ENCODE measurements around the gene HDAC4. TPM values are rescaled to one million over a fixed set of nuclear protein-coding genes. Genes with fewer than 3 reads are reported as not detected.
A peak's percentile ranks its signal among the peaks of the same experiment; 100 is the strongest.
"Not testable (repeated sequence)": the region's sequence is repeated elsewhere in the genome, so short reads cannot be mapped to it uniquely, and the experiment has no call there.

HDAC4 gene
- total RNA-seq, 8 experiments from 2014 or later: 12.2 to 55.7 (median 18.1) TPM

DNA sequence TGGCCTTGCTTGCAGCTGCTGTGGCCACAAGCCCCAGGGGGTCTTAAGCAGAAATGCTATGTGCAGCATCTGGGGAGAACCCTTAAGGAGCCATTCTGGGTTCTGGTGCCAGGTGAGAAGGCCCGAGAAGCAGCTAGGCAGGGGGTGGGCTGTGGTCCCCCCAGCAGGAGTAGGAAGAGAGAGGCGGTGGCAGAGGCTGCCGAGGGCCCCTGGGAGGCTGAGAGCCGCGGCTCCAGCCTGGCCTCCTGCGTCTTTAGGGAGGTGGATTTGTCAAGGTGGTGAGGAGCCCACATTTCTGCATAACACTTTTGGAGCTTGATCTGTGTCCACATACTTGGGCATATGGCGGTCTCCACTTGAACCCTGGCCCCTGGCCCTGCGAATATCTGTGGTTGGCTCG, 356.5 kb downstream of the HDAC4 start:
- Histone ChIP-seq H3K4me1 (replicated peaks in 1 of 2) (peaks cover 0 to 25% of the 10 kb centered on the region in 2 donors), H3K27ac (no peak overlapping the region), H3K4me3 (no peak overlapping the region)
- in situ Hi-C loops (cut with MboI; ENCODE audit: low pct_unique_long_range_greater_than_20kb in 2 of 9, low sequenced_read_pairs in 9 of 9, unreplicated experiment in 9 of 9): no loop called here
- WGBS, 10 experiments: 80 to 100% methylated on average over 1 to 3 of the region's 9 CpGs; no CpG with 5 or more reads in 8 of the 10 experiments
- no peak for ATAC-seq (replicated peaks in 6 of 8)

DNA sequence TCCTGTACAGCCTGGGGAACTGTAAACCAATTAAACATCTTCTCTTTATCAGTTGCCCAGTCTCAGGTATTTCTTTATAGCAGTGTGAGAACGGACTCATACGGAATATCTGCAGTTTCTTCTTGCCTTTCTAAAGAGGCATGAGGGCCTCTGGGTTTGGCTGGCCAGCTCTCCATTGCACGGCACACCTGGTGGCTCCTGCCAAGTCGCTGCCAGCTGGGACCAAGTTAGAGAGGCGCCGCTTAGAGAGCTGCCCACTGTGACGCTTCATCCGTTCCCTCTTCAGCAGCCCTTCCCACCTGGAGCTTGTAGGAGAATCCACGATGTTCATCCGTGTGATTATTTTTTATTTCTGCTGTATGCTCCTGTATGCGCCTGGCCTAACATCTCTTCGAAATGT, 357.5 kb downstream of the HDAC4 start:
- WGBS, 10 experiments: 60 to 100% (median 87%) methylated on average over 1 to 10 of the region's 12 CpGs; no CpG with 5 or more reads in 2 of the 10 experiments
- Histone ChIP-seq H3K27ac (no peak overlapping the region), H3K4me3 (no peak overlapping the region), H3K4me1 (replicated peaks in 1 of 2) (peaks cover 0 to 20% of the 10 kb centered on the region in 2 donors)
- in situ Hi-C loops (cut with MboI; ENCODE audit: low pct_unique_long_range_greater_than_20kb in 2 of 9, low sequenced_read_pairs in 9 of 9, unreplicated experiment in 9 of 9): no loop called here
- ATAC-seq (replicated peaks in 6 of 8): no peak

DNA sequence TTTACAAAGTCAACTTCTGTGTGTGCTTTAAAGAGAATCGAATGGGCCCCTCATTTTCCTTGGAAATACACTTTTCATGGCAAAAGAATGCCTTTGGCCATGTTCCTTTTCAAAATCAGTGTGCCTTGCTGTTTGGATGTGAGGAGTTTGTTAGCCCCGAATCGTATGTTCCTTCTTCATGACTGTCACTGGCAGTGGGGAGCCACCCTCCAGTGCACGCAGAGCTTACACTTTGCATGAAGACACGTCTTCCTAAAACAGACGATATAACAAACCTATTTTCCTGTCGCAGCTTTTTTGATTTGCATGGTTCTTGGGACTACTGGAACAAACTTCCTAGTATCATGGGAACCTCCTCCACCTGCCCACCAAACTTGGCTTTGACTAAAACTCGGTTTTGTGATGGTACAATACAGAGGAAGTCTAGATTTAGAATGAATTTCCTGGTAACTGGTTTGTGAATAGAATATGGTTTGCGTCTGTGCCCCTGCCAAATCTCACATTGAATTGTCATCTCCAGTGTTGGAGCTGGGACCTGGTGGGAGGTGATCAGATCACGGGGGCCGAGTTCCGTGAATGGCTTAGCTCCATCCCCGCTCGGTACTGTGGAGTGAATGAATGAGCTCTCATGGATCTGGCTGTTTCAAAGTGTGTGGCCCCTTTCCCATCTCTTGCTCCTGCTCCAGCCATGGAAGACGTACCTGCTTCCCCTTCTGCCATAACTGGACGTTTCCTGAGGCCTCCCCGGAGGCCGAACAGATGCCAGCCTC, 358.1 kb downstream of the HDAC4 start:
- peaks cover 0 to 18% of the 10 kb centered on the region in 2 donors for H3K4me1 ChIP-seq (replicated peaks in 1 of 2)
- no peak overlapping the region for H3K27ac ChIP-seq
- no peak overlapping the region for H3K4me3 ChIP-seq
- ATAC-seq (replicated peaks in 6 of 8): no peak
- WGBS, 10 experiments: 0 to 95% (median 84%) methylated on average over 1 to 12 of the region's 18 CpGs; no CpG with 5 or more reads in 1 of the 10 experiments
- in situ Hi-C loops (cut with MboI; ENCODE audit: low pct_unique_long_range_greater_than_20kb in 2 of 9, low sequenced_read_pairs in 9 of 9, unreplicated experiment in 9 of 9): no loop called here

DNA sequence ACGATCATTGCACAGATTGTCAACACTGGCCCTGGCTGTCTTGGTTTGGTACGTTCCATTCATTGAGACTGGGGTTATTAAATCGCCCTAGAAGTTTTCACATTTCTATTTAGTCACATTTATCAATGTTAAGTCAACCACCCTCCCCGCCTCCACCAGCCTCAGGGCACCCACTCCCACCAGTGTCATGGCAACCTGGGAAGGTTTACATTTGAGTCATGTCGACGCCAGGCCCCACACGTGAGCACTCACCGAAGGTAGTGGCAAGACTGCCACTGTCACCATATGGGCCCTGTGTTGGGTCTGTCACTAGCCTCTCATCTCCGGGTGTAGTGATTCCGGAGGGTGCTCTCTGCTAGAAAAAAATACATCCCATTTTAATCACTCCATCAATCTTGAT, 358.8 kb downstream of the HDAC4 start:
- Histone ChIP-seq H3K4me1 (replicated peaks in 1 of 2) (peaks cover 0 to 18% of the 10 kb centered on the region in 2 donors), H3K4me3 (no peak overlapping the region), H3K27ac (no peak overlapping the region)
- in situ Hi-C loops (cut with MboI; ENCODE audit: low pct_unique_long_range_greater_than_20kb in 2 of 9, low sequenced_read_pairs in 9 of 9, unreplicated experiment in 9 of 9): no loop called here
- ATAC-seq (replicated peaks in 6 of 8): peak in 1 of 8 experiments; percentile 55
- WGBS, 10 experiments: 20 to 100% (median 85%) methylated on average over 1 to 8 of the region's 10 CpGs; no CpG with 5 or more reads in 3 of the 10 experiments

DNA sequence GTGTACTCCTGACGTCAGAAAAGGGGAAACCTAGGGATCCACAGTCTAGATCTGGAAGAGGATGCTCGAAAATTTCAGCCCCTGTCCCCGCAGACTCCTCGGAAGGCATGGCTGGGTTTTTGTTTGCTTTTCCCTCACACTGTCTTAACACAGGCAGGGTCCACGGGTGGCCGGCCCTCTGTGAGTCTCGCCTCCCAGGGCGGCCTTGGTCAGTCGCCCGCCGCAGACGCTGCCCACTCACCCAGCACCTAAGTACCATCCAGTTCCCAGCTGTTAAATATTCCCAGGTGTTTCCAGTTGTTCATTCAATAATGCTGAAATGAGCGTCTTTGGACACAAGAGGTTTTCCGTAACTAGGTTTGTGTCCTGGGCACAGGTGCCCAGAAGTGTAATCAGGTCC, 359.8 kb downstream of the HDAC4 start:
- no peak for ATAC-seq (replicated peaks in 6 of 8)
- 40 to 100% (median 92%) methylated on average over 1 to 5 of the region's 14 CpGs; no CpG with 5 or more reads in 4 of the 10 experiments for WGBS, 10 experiments
- Histone ChIP-seq H3K4me3 (no peak overlapping the region), H3K4me1 (replicated peaks in 1 of 2) (peaks cover 0 to 18% of the 10 kb centered on the region in 2 donors), H3K27ac (no peak overlapping the region)
- in situ Hi-C loops (cut with MboI; ENCODE audit: low pct_unique_long_range_greater_than_20kb in 2 of 9, low sequenced_read_pairs in 9 of 9, unreplicated experiment in 9 of 9): no loop called here

DNA sequence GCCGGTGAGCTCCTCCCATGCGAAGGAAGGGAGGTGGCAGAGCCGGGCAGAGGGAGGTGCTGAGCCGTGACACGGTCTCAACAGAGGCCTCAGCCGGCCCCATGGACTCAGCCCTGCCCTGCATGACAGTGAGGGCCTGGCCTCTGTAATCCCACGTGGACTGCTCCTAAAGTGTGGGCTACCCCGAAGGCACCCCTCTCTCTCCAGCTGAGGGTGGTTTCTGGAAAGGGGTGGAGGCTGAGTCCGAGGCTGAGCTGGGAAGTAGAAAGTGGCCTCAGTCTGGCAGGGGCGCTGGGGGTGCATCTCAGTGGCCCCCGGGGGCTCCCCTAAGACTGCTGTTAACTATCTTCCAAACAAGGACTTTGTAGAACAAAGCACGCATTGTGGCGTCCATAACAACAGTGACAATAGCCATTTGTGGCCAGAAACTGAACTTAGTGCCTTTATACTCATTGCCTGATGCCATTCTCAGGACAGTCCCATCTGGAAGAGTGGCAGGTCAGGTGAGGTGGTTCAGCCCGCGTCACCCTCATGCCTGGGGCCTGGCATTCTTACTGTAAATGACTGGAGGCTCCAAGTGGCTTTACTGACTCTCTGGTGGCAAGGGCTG, 360.6 kb downstream of the HDAC4 start:
- in situ Hi-C loops (cut with MboI; ENCODE audit: low pct_unique_long_range_greater_than_20kb in 2 of 9, low sequenced_read_pairs in 9 of 9, unreplicated experiment in 9 of 9): no loop called here

DNA sequence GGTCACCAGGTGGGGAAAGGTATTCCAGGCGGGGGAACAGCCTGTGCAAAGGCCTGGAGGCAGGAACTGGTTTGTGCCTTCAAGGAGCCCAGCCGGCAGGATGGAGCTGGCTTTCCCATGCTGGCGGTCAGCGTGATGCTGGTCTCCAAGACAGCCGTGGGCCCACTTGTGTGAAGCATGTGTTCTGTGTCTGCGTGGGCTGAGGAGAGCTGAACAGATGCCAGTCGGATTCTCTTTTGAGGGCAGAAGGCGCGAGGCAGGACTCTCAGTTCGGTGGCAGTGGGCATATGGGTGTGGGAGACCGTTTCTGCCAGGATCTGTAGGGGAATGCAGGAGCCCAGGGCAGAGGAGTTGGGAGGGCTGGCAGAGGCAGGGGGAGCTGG, 361.4 kb downstream of the HDAC4 start:
- no peak for ATAC-seq (replicated peaks in 6 of 8)
- 75 to 100% (median 84%) methylated on average over 2 to 7 of the region's 11 CpGs; no CpG with 5 or more reads in 6 of the 10 experiments for WGBS, 10 experiments
- in situ Hi-C loops (cut with MboI; ENCODE audit: low pct_unique_long_range_greater_than_20kb in 2 of 9, low sequenced_read_pairs in 9 of 9, unreplicated experiment in 9 of 9): no loop called here
- H3K4me3 ChIP-seq: no peak overlapping the region
- no peak overlapping the region for H3K27ac ChIP-seq
- peaks cover 3 to 21% of the 10 kb centered on the region in 2 donors for H3K4me1 ChIP-seq (replicated peaks in 1 of 2)

More for the DNA sequence above, 360.6 kb downstream of the HDAC4 start:
- Histone ChIP-seq H3K4me1 (replicated peaks in 1 of 2) (peaks cover 3 to 21% of the 10 kb centered on the region in 2 donors), H3K27ac (no peak overlapping the region), H3K4me3 (no peak overlapping the region)
- WGBS, 10 experiments: 20 to 88% (median 61%) methylated on average over 2 to 15 of the region's 15 CpGs; no CpG with 5 or more reads in 4 of the 10 experiments
- ATAC-seq (replicated peaks in 6 of 8): peak in 7 of 8 experiments; percentile 25 to 76 (median 56)

DNA sequence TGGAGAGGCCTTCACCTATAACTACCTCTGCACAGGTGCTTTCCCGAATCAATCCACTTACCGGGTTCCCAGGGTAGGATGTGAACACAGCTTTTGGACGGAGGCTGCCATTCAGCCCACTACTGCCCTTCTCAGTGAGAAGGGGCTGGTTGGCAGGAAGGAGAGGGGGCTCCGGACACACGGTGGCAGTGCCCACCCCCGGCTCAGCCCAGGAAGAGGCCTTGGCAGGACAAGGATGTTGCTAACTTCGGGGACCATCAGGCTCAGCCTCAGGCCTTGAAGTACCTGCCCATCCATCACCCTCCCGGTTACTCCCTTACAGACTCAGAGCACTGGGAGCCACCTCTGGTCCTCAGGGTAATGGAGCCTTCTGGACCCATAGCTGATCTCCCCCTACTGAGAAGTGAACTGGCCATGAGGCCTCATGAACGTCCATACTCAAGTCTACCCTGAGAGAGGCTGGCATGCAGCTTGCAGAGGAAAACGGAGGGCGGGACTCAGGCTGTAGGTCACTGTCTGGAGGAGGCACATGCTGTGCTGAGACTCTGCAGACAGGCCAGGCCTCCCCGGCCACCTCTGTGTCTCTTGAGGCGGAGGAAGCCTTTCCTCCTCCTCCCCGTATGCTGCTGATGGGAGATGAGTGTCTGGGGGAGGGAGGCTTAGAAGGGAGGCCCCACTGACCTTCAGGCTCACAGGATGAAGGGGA, 361.9 kb downstream of the HDAC4 start:
- WGBS, 10 experiments: 0 to 100% (median 60%) methylated on average over 1 to 8 of the region's 14 CpGs; no CpG with 5 or more reads in 3 of the 10 experiments
- Histone ChIP-seq H3K4me3 (no peak overlapping the region), H3K27ac (no peak overlapping the region), H3K4me1 (replicated peaks in 1 of 2) (peaks cover 3 to 21% of the 10 kb centered on the region in 2 donors)
- in situ Hi-C loops (cut with MboI; ENCODE audit: low pct_unique_long_range_greater_than_20kb in 2 of 9, low sequenced_read_pairs in 9 of 9, unreplicated experiment in 9 of 9): no loop called here
- ATAC-seq (replicated peaks in 6 of 8): no peak

DNA sequence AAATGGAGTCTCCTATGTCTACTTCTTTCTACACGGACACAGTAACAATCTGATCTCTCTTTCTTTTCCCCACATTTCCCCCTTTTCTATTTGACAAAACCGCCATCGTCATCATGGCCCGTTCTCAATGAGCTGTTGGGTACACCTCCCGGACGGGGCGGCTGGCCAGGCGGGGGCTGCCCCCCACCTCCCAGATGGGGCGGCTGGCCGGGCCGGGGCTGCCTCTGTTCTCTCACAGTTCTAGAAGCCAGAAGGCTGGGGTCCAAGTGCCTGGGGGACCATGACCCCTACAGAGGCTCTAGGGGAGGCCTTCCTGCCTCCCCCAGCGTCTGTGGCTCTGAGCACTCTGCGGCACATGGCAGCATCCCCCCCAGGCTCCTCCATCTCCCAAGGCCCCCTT, 362.5 kb downstream of the HDAC4 start:
- H3K4me3 ChIP-seq; ATAC-seq (replicated peaks in 6 of 8); H3K27ac ChIP-seq; in situ Hi-C loops (cut with MboI; ENCODE audit: low pct_unique_long_range_greater_than_20kb in 2 of 9, low sequenced_read_pairs in 9 of 9, unreplicated experiment in 9 of 9): not testable (repeated sequence)
- WGBS, 10 experiments: 100% methylated on average over 1 of the region's 13 CpGs; no CpG with 5 or more reads in 9 of the 10 experiments
- H3K4me1 ChIP-seq (replicated peaks in 1 of 2): peaks cover 3 to 21% of the 10 kb centered on the region in 2 donors

DNA sequence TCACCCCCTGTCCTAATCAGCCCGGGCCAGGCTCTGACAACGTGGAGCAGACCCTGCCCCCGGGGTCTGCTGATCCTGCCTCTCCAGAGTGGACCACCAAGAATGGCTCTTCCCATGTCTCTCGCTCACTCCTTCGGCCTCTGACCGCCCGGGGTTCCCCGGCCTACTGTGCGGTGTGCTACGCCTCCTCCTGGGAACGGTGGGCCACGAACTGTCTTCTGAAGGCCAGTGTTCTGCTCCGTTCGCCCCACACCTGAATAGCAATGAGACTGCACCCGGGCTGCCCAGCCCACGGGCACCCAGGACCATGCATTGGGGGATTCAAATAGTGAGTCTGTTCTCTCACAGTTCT, 363.3 kb downstream of the HDAC4 start:
- peaks cover 3 to 21% of the 10 kb centered on the region in 2 donors for H3K4me1 ChIP-seq (replicated peaks in 1 of 2)
- WGBS, 10 experiments: 60 to 90% (median 76%) methylated on average over 2 to 10 of the region's 16 CpGs; no CpG with 5 or more reads in 7 of the 10 experiments
- in situ Hi-C loops (cut with MboI; ENCODE audit: low pct_unique_long_range_greater_than_20kb in 2 of 9, low sequenced_read_pairs in 9 of 9, unreplicated experiment in 9 of 9): no loop called here
- H3K4me3 ChIP-seq: no peak overlapping the region
- H3K27ac ChIP-seq: no peak overlapping the region
- ATAC-seq (replicated peaks in 6 of 8): no peak

DNA sequence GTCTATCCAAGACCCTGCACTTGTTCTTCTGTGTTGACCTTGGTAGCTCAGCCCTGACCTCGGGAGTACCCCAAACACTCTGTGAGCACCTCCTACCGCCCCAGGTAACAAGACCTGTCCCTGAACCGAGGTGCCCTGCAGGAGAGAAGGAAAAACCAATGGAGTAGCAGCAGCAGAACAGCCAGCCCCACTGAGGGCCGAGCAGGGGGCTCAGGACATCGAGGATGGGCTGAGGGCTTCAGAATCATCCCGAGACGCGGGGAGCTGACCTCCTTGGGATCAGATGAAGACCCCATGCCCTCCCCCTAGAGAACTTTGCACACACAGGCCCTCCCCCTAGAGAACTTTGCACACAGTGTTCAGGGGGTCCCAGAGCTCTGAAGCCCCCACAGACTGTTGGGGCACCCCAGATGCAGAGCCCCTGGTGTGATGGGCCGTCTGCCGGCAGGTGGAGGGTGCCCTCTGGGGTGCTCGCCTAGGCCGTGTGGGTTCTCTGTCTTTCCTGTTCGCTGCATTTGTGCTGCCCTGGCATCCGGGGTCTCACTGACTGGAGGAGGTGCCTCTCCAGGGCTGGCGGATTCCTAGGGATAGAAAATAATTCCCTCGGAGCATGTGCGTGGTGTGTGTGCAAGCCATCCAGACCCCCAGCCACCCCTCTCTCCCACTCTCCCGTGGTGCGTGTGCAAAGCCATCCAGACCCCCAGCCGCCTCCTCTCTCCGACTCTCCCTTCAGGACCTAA, 363.8 kb downstream of the HDAC4 start:
- no peak for ATAC-seq (replicated peaks in 6 of 8)
- in situ Hi-C loops (cut with MboI; ENCODE audit: low pct_unique_long_range_greater_than_20kb in 2 of 9, low sequenced_read_pairs in 9 of 9, unreplicated experiment in 9 of 9): no loop called here
- WGBS, 10 experiments: 20 to 100% (median 93%) methylated on average over 1 to 3 of the region's 21 CpGs; no CpG with 5 or more reads in 6 of the 10 experiments
- Histone ChIP-seq H3K4me1 (replicated peaks in 1 of 2) (peaks cover 3 to 19% of the 10 kb centered on the region in 2 donors), H3K4me3 (no peak overlapping the region), H3K27ac (no peak overlapping the region)

DNA sequence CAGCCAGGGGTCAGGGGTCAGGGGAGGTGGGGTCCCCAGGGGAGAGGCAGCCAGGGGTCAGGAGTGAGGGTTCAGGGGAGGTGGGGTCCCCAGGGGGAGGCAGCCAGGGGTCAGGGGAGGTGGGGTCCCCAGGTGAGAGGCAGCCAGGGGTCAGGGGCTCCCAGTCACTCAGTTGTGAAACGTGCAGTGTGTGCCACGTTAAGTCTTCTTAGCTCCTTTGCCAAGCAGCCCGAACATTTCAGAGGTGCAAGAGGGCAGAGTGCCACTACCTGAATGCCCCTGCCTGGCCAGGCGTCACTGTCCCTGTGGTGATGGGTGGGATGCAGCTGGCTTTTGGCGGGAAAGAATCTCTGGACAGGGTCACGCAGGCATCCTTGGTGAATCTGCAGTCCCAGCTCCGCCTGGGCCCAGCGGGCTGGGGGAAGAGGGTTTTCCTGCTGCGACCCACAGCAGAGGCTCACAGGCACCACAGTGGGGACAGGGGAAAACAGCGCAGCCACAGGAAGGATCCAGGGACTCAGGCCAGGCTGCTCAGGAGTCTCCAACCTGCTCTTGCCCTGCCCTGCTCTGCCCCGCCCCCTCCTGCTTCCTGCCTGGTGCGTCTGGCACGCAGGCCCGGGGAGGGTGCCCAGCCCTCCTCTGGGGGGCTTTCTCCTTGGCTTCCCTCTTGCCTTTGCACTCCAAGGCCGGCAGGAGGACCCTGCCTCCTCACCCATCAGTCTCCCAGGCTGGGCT, 364.7 kb downstream of the HDAC4 start:
- Histone ChIP-seq H3K27ac (no peak overlapping the region), H3K4me3 (no peak overlapping the region), H3K4me1 (replicated peaks in 1 of 2) (peaks cover 3 to 14% of the 10 kb centered on the region in 2 donors)
- no peak for ATAC-seq (replicated peaks in 6 of 8)
- 100% methylated on average over 1 of the region's 15 CpGs; no CpG with 5 or more reads in 9 of the 10 experiments for WGBS, 10 experiments
- in situ Hi-C loops (cut with MboI; ENCODE audit: low pct_unique_long_range_greater_than_20kb in 2 of 9, low sequenced_read_pairs in 9 of 9, unreplicated experiment in 9 of 9): no loop called here

Measured in motor neuron (in vitro differentiated cells).